D721Med (cell line): ENCODE results near the gene CSRP1.
"Not testable (repeated sequence)": the region's sequence is repeated elsewhere in the genome, so short reads cannot be mapped to it uniquely, and the experiment has no call there.

Experiments used
- DNase-seq: peaks from one replicate; pipeline ENCODE4 v3.0.0; 2011; ENCODE audit warnings: low spot score; ENCODE audit not compliant: insufficient read length
- FAIRE-seq: peaks from 2 replicates; lab custom pipeline; 2011; peaks lifted over from hg19 to GRCh38; lab: Jason Lieb, UNC
- TF ChIP-seq, protein P1 (sequence below): IDR thresholded peaks from 2 replicates; pipeline ENCODE4 v1.5.1; 2012; ENCODE audit warnings: mild to moderate bottlenecking, control low read depth; ENCODE audit not compliant: insufficient read depth; ENCODE audit errors: missing control alignments

Gene CSRP1

DNA sequence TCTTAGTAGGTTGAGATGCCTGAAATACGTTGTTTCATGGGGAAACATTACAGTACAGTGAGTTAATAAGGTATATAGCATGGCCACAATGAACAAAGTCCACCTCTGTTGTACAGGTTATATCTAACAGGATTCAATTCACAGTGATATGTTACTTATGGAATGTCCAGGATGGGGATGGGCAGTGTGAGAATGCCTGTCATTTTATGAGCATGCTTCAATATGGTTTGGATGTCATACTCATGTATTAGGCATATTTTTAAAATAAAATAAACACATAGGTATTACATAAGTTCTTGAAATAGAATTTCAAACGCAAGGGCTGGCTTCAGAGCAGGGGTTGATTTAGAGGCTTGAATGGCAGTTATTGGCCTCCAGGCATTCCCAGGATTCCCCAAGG, 31.8 kb downstream of the CSRP1 start:
- FAIRE-seq (no peak), DNase-seq (no peak)
- TF ChIP-seq, protein P1, sequence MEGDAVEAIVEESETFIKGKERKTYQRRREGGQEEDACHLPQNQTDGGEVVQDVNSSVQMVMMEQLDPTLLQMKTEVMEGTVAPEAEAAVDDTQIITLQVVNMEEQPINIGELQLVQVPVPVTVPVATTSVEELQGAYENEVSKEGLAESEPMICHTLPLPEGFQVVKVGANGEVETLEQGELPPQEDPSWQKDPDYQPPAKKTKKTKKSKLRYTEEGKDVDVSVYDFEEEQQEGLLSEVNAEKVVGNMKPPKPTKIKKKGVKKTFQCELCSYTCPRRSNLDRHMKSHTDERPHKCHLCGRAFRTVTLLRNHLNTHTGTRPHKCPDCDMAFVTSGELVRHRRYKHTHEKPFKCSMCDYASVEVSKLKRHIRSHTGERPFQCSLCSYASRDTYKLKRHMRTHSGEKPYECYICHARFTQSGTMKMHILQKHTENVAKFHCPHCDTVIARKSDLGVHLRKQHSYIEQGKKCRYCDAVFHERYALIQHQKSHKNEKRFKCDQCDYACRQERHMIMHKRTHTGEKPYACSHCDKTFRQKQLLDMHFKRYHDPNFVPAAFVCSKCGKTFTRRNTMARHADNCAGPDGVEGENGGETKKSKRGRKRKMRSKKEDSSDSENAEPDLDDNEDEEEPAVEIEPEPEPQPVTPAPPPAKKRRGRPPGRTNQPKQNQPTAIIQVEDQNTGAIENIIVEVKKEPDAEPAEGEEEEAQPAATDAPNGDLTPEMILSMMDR, result no peak

DNA sequence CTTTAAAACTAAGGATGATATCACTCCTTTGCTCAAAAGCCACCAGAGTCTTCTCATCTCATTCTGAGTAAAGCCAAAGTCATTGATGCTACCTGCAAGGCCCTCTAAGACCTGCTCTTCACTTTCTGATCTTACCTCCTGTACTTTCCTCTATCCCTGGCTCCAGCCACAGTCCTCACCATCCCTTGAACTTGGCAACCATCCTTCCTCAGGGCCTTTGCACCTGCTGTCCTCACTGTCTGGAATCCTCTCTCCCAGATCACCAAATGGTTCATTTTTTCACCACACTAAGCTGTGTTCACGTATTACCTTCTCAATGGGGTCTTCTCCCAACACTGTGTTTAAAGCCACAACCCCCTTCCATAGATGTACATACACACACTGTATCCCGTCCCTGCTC, 33.6 kb downstream of the CSRP1 start:
- no peak for DNase-seq
- TF ChIP-seq, protein P1, result no peak
- no peak for FAIRE-seq

DNA sequence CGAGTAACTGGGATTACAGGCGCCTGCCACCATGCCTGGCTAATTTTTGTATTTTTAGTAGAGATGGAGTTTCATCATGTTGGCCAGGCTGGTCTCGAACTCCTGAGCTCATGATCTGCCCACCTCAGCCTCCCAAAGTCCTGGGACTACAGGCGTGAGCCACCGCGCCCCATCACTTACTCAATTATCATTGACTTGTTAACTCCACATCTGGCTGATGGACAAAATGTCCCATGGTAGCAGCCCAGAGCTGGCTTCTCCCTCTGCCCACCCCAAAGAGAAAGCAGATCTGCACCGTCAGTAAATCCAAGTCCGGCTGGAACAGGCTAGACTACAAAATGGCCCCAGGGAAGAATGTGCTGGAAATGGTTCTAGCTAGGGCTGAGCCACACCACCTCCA, 34.6 kb downstream of the CSRP1 start:
- not testable (repeated sequence) for DNase-seq, FAIRE-seq

DNA sequence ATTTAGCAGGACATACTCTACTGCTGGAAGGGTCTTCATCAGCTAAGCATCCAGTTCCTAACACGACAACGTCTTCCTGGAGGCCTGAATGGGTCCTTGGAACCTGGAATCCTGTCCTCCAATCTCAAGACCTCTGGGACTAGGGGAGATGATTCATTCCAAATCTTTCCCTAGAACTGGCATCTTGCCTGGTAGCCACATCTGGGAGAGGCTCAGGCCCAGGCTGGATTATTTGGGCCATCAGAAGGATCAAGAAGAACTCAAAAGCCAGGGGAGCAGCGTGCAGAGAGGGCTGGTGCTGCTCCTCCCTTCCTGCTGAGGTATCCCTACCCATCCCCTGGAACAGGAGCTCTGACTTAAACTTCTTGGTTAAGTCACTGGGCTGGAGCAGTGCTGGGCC, 35.2 kb downstream of the CSRP1 start:
- no peak for DNase-seq
- no peak for FAIRE-seq
- TF ChIP-seq, protein P1, result no peak

GRCh38 chr1:201470581-201470980, 36.3 kb downstream of the CSRP1 start:
- no peak for DNase-seq
- TF ChIP-seq, protein P1, result no peak
- FAIRE-seq, result no peak

- DNase-seq (no peak), FAIRE-seq (no peak)
- TF ChIP-seq, protein P1, result no peak
Observed at GRCh38 chr1:201469645-201470074, 37.3 kb downstream of the CSRP1 start.

DNA sequence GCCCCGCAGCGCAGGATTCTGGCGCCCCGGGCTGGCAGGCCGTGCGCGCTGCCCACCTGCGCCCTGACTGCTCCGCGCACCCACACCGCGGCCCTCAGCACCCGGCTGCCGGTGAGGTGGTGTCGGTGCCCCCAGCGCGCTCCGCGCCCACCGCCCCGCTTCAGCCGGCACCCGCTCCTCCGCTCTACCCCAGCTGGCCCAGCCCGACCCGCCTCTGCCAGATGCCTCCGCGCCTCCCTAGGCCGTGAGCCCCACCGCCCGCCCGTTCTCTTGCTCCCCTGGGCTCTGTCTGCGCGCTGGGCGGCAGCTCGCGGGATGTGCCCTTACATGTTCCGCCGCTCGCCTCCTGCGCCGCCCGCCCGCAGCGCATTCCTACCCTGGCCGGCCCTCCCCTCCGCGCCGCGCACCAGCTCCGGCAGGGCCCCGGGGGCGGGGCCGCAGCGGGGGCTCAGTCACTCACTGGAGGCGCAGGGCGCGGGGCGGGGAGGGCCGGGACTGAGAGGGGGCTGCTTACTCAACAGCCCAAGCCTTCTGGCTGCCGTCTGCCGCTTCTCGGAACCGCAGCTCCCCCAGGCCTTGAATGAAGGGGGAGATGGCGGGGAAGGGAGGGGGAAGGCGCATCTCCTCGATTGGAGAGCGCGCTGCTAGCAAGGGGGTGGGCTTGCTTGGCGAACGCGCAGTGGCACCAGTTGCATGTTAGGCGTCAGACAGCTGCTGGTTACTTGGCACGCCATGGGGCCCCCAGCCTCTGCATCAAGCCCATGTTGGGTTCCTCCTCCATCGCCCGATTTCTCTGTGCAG, 37.9 kb downstream of the CSRP1 start, which contains the start of gene PHLDA3:
TSS of gene PHLDA3 (minus strand) at position 345 of the 801 bp plus-strand sequence. CDS start 402 bp downstream, outside the sequence.
- TF ChIP-seq, protein P1, result no peak
- FAIRE-seq (no peak), DNase-seq (peak; percentile 89)

GRCh38 chr1:201468501-201468843, 38.5 kb downstream of the CSRP1 start:
- FAIRE-seq (no peak), DNase-seq (no peak)
- TF ChIP-seq, protein P1, result no peak
